HG03060 (cell line): ENCODE measurements around the gene MEIG1.
"Not testable (repeated sequence)": the region's sequence is repeated elsewhere in the genome, so short reads cannot be mapped to it uniquely, and the experiment has no call there.

ENCODE experiments used
- ATAC-seq: cut with Tn5 transposase; IDR thresholded peaks from one replicate; pipeline ENCODE4 v1.9.1; 2021; ENCODE audit warnings: low read depth, moderate number of reproducible peaks; ENCODE audit not compliant: unreplicated experiment

MEIG1 gene

GRCh38 chr10:14954001-14954770 lies 5.0 kb upstream of the MEIG1 start, which contains the start of gene DCLRE1C:
TSS of gene DCLRE1C (minus strand) at chr10:14954096. CDS start at chr10:14954010, 86 bp downstream.
- peak; percentile 64 for ATAC-seq

GRCh38 chr10:14954934-14955333 lies 4.3 kb upstream of the MEIG1 start:
- no peak for ATAC-seq

- no peak for ATAC-seq
Measured at GRCh38 chr10:14958872-14959220, 342 bp upstream of the MEIG1 start.

- ATAC-seq, result no peak
Measured at GRCh38 chr10:14967897-14968296, 8.7 kb downstream of the MEIG1 start.

- ATAC-seq, result no peak
Measured at GRCh38 chr10:14971867-14972448, 12.8 kb downstream of the MEIG1 start.

- ATAC-seq, result not testable (repeated sequence)
Measured at GRCh38 chr10:14974153-14974998, 15.2 kb downstream of the MEIG1 start.

GRCh38 chr10:14975672-14976273 lies 16.6 kb downstream of the MEIG1 start:
- no peak for ATAC-seq

GRCh38 chr10:14982744-14983143 lies 23.6 kb downstream of the MEIG1 start:
- no peak for ATAC-seq

GRCh38 chr10:14989552-14989951 lies 30.4 kb downstream of the MEIG1 start:
- not testable (repeated sequence) for ATAC-seq

- not testable (repeated sequence) for ATAC-seq
Measured at GRCh38 chr10:14991035-14991749, 32.0 kb downstream of the MEIG1 start.

- not testable (repeated sequence) for ATAC-seq
Measured at GRCh38 chr10:14992336-14992735, 33.1 kb downstream of the MEIG1 start.

- ATAC-seq, result not testable (repeated sequence)
Measured at GRCh38 chr10:14993500-14994455, 34.6 kb downstream of the MEIG1 start.

GRCh38 chr10:14995964-14996565 lies 36.9 kb downstream of the MEIG1 start:
- no peak for ATAC-seq

- ATAC-seq, result not testable (repeated sequence)
Measured at GRCh38 chr10:15013530-15013929, 54.3 kb downstream of the MEIG1 start.

GRCh38 chr10:15015451-15015850 lies 56.3 kb downstream of the MEIG1 start:
- no peak for ATAC-seq

GRCh38 chr10:15020966-15021365 lies 61.8 kb downstream of the MEIG1 start:
- not testable (repeated sequence) for ATAC-seq
